Measurements from ENCODE around the gene DIPK1A.

Gene DIPK1A

DNA sequence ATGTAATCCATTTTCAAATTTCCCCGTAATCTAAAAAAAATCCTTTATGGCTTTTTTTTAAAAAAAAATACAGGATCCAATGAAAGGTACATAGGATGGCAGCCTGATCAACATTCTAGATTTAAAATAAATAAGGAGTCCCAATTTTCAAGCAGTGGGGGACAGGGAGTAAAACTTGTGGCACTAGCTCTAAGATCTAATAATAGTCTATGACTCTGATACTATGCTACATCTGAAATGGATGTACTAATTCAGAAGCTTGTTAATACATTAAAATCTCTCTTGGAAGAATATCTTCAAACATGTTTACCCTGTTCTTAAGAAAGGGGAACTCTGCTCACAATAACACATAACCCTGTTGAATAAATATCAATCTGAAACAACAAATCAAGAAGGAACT, 8.5 kb downstream of the DIPK1A start:
- DNase-seq (ENCODE audit: low read depth): no peak

DNA sequence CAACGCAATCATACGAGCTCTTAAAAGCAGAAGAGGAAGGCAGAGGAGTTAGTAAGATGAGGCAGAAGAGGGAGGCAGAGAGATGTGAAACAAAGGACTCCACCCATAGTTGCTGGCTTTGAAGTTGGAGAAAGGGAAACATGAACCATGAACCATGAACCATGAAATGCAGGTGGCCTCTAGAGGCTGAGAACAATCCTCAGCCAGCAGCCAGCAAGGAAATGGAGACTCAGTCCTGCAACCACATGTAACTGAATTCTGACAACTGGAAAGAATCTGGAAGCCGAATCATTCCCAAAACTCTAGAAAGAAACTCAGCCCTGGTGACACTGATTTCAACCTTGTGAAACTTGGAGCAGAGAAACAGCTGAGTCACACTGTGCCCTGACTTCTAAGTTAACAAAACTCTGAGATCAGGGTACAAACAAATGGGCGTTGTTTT, 10.1 kb downstream of the DIPK1A start:
- DNase-seq (ENCODE audit: low read depth): no peak

- DNase-seq (ENCODE audit: low read depth): no peak
Observed at GRCh38 chr1:92949937-92950817, 11.1 kb downstream of the DIPK1A start.

DNA sequence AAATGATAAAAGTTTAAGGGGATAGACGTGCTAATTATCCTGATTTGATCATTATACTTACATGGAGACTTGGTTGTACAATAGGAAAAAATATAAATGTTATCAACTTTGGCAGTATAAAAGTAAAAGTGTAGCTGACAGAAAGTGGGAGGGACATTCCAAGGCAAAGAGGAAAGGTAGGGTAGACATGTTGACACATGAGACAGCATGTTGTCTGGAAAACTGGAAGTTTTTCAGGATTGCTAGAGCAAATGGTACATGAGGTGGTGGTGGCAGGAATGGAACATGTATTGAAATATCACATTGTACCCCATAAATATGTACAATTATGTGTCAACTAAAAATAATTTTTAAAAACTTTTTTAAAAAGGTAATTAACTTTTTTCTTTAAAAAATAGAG, 13.2 kb downstream of the DIPK1A start:
- DNase-seq (ENCODE audit: low read depth): no peak

- DNase-seq (ENCODE audit: low read depth): no peak
Observed at GRCh38 chr1:92945748-92946270, 15.5 kb downstream of the DIPK1A start.

- no peak for DNase-seq (ENCODE audit: low read depth)
Observed at GRCh38 chr1:92944901-92945747, 16.1 kb downstream of the DIPK1A start.

DNA sequence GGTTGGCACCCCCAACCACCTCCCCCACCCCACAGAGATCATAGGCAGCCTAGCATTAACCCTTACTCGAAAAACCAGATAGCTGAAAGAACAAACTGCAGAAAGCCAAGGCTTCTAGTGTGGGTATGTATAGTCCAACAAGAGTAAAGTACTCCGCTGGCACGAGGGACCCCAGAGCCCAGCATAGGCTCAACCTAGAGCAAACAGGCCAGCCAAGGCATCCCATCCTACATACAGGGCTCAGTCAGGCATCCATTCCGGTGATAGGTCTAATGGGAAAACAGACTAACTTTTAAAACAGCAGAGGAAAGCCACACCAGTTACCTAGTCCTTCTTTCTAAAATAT, 17.8 kb downstream of the DIPK1A start:
- no peak for DNase-seq (ENCODE audit: low read depth)

- no peak for DNase-seq (ENCODE audit: low read depth)
Observed at GRCh38 chr1:92940541-92940940, 20.7 kb downstream of the DIPK1A start.

DNA sequence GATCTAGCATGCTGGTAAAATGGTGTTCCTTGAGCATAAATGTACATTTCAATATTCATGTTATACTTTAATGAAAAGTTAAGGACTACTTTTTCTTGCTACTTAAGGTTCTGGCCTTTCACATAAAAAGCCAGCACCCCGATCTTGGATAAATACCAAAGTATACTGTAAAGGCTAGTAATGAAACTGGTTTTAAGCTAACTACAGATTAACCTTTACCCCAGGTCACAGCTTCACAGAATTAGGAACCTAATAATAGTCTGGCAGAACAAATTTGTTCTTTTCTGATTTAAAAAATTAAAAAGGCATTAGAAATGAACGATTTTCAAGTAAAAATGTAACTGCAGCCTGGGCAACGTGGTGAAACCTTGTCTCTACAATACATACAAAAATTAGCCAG, 23.5 kb downstream of the DIPK1A start:
- DNase-seq (ENCODE audit: low read depth): no peak

DNA sequence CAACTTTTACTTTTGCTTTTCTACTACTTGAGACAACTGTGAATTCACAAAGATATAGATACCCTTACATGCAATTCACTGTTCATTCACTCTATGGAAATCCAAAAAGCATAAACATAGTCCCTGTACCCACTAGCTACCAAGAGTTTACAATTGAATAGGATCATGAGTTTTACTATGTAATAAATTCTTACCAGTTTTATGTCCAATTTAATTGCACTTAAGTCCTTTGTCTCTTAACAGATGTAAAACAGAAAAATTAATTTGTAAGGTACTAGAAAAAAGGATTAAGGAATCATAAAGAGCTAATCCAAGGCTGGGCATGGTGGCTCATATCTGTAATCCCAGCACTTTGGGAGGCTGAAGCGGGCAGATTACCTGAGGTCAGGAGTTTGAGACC, 24.4 kb downstream of the DIPK1A start:
- DNase-seq (ENCODE audit: low read depth): no peak

DNA sequence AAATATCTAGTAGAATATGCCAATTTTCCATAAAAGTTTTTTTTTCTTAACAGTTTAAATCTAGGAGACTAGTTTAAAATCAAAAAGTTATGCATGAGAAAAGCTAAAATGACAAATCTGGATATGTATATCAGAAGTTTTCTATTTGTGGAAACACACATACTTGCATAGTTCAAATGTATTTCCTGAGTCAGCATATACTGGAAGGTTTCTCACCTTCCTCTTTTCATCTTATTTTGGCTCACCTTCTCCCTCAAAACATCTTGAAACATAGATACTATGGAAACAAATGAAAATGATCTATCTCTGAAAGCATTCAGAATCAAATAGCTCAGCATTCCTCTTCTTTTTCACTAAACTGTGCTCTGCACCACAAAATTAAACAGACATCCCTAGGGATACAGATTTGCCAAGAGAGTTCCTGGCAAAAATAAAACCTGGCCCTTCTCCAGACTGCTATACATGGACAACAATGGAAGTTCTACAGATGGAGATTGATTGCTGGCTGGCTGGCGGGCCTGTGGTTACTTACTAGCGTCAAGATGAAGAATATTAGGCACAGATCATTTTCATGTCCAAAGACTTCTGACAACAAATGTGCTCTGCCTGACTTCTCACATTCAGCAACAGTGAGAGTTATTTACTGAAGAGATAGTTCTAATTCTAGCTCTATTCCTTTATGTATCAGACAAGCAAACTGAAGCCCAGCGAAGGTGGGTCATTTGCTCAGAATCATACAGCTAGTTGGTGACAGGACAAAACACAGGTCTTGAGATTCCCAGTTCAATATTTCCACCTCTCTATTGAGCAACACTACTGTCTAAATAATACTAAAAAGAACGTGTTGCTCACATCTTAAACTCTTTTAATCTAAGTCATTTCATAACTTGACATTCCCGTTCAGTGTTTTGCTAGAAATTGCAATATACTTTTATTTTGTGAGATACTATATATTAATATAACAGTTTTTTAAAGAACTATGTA, 26.6 kb downstream of the DIPK1A start:
- no peak for DNase-seq (ENCODE audit: low read depth)

GRCh38 chr1:92933459-92933858, 27.8 kb downstream of the DIPK1A start:
- no peak for DNase-seq (ENCODE audit: low read depth)

DNA sequence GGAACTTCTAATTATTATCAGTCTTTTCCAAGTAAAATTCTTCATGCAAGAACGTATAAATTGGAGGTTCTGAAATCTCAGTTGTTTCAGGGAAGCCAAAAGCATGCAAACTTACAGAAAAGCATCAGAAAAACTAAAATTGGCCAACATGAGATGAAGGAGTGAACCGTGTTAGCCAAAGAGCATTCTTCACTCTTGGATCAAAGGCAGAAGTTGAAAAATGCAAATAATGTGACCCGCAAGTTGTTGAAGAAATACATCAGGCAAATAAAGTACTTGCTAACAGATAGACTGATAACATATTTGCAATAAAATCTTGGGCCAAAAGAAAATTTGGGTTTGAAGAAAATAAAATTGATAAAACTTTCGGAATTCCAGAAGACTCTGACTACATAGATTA, 29.6 kb downstream of the DIPK1A start:
- no peak for DNase-seq (ENCODE audit: low read depth)

DNA sequence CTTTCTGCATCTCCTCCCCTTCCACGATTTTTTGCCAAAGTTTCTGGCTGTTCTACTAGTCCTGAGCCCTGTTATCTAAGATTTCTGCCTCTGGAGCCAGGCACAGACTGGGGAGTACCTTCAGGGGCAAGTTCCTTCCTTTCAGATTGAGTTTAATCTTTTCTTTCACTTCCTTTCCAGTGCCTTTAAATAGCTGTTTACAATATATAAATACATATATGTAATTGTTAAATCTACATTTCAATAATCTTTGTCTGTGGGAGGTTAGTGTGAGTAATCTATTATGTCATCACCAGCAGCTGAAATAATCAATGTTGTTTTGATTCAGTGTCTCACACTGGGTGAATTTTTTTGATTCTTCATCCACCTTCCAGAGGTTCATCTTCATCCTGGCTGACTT, 31.8 kb downstream of the DIPK1A start:
- no peak for DNase-seq (ENCODE audit: low read depth)

- no peak for DNase-seq (ENCODE audit: low read depth)
Observed at GRCh38 chr1:92927870-92928269, 33.4 kb downstream of the DIPK1A start.

GRCh38 chr1:92926873-92927272, 34.4 kb downstream of the DIPK1A start:
- DNase-seq (ENCODE audit: low read depth): no peak

DNA sequence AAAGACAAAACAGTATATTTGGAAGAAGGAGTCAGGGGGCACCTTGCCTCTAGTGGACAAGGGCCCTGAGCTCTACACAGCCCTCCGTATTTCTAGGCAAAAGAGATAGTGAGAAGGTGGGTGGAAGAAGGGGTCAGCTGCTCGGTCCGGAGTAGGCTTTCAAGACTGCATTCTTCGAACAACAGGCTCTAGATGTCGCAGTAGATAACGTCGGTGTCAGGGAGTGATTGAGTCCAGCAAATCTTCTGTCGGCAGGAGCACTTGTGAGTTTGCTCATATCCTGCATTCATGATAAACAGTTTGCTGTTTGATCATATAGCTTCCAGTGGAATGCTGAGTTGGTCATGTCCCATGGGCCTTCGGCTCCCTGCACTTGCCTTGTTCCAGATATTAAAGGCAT, 36.8 kb downstream of the DIPK1A start:
- DNase-seq (ENCODE audit: low read depth): no peak

DNA sequence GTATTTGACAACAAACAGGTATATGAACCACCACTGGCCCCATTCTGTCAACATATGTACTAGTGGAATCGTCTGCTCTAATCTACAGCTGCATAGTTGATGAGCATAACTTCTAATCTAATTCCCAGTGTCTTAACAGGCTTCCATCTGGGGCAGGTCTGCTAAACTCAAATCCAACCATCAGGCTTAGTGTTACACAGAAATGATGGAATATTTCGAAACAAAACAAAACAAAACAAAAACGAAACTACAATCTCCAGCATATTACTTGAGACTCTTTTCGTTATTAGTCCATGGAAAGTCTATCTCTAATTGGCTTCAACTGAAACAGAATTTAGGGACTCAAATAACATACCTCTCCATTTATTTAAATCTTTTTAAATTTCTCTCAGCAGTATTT, 37.6 kb downstream of the DIPK1A start:
- DNase-seq (ENCODE audit: low read depth): no peak

DNA sequence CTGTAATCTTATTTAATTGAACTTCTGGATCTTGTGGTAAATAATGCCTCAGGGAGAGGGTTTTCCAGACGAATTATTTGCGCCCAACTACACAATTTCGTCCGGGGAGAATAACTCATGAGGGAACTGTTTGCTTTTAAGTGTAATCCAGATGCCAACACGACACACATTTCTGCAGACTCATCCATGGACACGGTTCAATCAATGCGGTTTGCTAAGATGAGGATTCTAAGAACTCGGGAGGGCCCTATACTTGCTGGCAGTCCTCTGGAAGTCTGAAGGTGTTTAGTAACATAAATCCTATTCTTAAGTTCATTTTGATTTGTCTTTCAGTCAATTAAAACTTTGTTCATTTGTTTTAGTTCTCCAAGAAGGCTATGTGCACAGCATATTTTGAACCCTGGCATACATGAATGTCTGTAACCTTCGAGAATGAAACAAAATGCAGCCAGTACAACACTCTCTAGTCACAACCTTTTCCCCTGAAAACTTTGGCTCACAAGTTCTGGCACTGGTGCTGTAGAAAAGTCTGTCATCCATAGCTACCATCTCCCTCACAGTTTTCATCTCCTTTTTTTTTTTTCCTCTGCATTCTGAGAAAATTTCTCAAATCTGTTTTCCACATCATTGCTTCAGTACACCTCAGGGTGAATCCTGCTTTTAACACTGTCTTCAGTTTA, 38.8 kb downstream of the DIPK1A start:
- no peak for DNase-seq (ENCODE audit: low read depth)

DNA sequence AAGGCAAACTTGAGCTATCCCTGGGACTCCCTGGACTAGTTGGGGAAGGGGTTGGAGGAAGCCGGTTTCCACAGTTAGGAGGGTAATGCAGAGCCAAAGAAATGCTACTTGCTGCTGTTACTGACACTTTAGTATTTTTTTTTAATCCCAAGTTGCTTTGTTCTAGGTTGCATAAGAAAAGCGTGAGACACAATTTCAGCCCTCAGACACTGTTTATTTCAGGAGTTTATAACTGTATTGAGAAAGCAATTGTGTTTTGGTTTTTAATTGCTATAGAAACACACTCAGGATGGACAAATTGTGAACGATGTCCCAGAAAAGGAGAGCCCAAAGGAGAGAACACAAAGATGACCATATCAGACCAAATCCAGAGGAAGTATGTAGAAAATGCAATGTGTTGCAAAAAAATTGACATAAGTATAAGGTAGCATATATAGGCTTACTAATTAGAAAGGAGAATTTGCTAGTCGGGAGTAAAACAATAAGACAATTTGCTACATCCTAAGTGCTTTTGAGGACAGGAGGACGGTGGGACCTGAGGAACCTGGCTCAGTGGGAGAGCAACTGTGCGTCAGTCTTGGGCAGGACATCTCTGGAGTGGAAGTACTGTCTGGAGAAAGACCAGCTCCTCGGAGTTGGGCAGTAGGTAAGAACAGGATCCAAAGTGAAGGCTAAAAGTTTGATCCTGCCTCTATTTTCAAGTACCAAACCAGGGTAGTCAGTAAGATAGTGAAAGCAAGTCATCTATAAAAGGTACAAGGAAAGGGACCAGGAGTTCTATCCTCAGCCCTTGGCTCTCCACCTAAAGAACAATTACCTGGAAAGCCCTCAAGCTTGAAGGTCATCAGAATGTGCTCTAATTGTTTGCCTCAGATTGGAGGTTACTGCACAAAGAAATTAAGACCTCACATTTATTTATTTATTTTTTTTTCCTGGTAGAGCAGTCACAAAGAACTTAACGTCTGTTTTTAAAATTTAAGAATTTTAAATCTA, 39.9 kb downstream of the DIPK1A start:
- DNase-seq (ENCODE audit: low read depth): no peak

All from CMK (cell line).